ENCODE data around the gene PCBP3. TPM values are rescaled to one million over a fixed set of nuclear protein-coding genes. Genes with fewer than 3 reads are reported as not detected.
"Not testable (repeated sequence)": the region's sequence is repeated elsewhere in the genome, so short reads cannot be mapped to it uniquely, and the experiment has no call there.

PCBP3 gene
- total RNA-seq, 2 experiments from 2014 or later = 4.8 to 5.8 TPM

DNA sequence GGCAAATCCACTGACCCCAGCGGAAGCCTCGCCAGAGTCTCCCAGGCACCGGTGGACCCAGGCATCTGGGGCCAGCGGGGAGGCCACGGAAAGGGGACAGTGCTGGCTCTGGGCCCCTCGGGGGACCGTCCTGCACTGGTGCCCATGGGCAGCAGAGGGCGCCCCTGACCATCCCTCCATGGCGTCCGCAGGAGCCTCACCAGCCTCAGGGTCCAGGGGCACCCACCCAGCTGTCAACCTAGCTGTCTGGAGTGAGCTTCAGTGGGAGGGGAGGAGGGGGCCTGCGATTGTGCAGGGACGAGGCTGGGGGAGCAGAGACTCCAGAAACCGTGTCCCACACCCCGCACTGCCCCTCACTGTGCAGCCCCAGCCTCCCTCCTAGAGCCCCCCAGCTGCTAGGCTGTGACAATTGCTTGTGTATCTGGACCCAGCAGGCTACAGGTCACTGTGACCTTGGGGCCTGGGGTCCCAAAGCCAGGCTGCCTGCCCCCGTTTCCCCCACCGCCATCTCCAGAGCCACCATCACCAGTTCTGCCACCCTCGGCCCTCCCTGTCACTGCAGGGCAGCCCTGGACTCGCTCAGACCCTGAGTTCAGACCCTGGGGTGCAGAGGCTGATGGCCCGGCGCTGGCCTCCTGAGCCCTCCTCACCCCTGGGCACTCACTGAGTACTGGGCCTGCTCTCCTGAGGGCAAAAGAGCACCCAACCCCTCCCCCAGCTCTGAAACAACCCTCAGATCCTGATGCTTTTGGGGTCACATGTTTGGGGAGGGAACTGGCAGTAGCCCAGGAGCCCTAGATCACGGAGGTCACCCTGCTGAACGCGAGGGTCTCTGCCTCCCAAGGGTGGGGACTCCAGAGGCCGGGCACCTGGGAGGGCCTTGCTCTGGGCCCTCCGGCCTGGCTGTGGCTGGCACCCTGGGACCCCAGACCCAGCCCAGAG lies 327.4 kb downstream of the PCBP3 start:
- H3K4me3 Mint-ChIP-seq = no peak overlapping the region
- H3K9me3 Mint-ChIP-seq = no peaks in the 10 kb centered on the region
- ChIA-PET CTCF (interaction anchor here (1.5 to 2.8 kb wide), 2 partner anchors 12 to 17 kb away, joined by 4 to 8 read pairs; no protein-coding TSS in a partner anchor), POLR2A (no interaction called here)
- peak; percentile 40 for DNase-seq
- peaks cover 24% of the 10 kb centered on the region for H3K27me3 Mint-ChIP-seq
- H3K36me3 Mint-ChIP-seq (ENCODE audit: low read depth) = no peaks in the 10 kb centered on the region
- no peak overlapping the region for H3K27ac Mint-ChIP-seq
- peaks cover 2% of the 10 kb centered on the region for H3K4me1 Mint-ChIP-seq

- ChIA-PET CTCF (interaction anchor here (2.8 kb wide), 1 partner anchor 17 kb away, joined by 8 read pairs; no protein-coding TSS in a partner anchor), POLR2A (no interaction called here)
- Mint-ChIP-seq H3K36me3 (ENCODE audit: low read depth) (no peaks in the 10 kb centered on the region), H3K4me1 (peaks cover 4% of the 10 kb centered on the region), H3K27ac (no peak overlapping the region), H3K4me3 (no peak overlapping the region), H3K27me3 (peaks cover 28% of the 10 kb centered on the region), H3K9me3 (no peaks in the 10 kb centered on the region)
- DNase-seq = no peak
Observed at GRCh38 chr21:45971616-45972352, 328.3 kb downstream of the PCBP3 start.

DNA sequence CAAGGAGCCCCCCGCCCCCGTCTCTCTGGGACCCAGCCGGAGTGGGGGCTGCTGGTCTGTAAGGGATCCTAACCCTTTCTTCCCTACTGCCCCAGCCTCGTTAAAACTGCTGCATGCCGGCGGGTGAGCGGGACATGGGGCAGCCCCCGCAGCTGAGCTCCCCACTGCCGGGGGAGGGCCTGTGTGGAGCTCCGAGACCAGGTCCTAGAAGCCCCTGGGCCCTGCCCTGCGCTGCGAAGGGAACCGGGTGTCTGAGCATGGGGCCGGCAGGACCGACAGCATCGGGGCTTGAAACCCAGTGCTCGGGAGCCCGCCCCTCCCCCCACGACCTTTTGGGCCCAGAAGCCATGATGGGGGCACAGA lies 328.8 kb downstream of the PCBP3 start:
- H3K27ac Mint-ChIP-seq = no peak overlapping the region
- no peak overlapping the region for H3K4me3 Mint-ChIP-seq
- H3K4me1 Mint-ChIP-seq = peaks cover 4% of the 10 kb centered on the region
- CTCF ChIA-PET = interaction anchor here (1.6 to 2.8 kb wide), 2 partner anchors 18 to 171 kb away, joined by 6 to 8 read pairs; no protein-coding TSS in a partner anchor
- H3K9me3 Mint-ChIP-seq = no peaks in the 10 kb centered on the region
- no peaks in the 10 kb centered on the region for H3K36me3 Mint-ChIP-seq (ENCODE audit: low read depth)
- peaks cover 26% of the 10 kb centered on the region for H3K27me3 Mint-ChIP-seq
- no peak for DNase-seq
- POLR2A ChIA-PET = no interaction called here

- peaks cover 4% of the 10 kb centered on the region for H3K4me1 Mint-ChIP-seq
- ChIA-PET POLR2A (no interaction called here), CTCF (interaction anchor here (1.1 to 2.8 kb wide), 4 partner anchors 13 to 171 kb away, joined by 3 to 8 read pairs (median 5); no protein-coding TSS in a partner anchor)
- no peaks in the 10 kb centered on the region for H3K36me3 Mint-ChIP-seq (ENCODE audit: low read depth)
- DNase-seq = no peak
- H3K9me3 Mint-ChIP-seq = no peaks in the 10 kb centered on the region
- no peak overlapping the region for H3K27ac Mint-ChIP-seq
- peaks cover 25% of the 10 kb centered on the region for H3K27me3 Mint-ChIP-seq
- peak overlapping the region; percentile 66 for H3K4me3 Mint-ChIP-seq
Observed at GRCh38 chr21:45972716-45973474, 329.4 kb downstream of the PCBP3 start.

DNA sequence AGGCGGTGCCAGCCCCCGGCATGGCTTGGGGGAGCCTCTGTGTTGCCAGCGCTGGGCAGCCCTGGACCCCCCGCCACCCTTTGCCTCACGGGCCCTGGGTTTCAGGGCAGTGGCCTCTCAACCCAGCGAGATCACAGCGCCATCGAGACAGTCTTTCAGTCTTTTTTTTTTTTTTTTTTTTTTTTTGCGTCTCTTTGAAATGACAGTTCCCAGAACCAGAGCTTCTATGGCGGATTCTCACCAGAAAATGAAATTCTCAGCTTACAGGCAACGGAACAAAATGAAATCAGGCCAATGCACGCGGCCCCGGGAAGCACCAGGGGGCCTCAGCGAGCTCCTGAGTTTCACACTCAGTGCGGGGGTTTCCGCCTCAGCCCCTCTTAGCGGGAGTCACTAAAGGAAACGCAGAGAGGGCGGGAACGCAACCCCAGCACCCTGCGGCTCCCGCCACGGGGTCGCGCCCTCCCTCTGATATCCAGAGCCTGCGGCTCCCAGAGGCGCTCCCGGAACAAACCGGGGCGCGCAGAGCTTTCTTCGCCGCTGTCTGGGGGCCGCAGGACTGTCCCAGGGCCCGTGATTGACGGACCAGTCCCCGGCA lies 330.0 kb downstream of the PCBP3 start:
- peaks cover 7% of the 10 kb centered on the region for H3K4me1 Mint-ChIP-seq
- H3K4me3 Mint-ChIP-seq = peak overlapping the region; percentile 66
- ChIA-PET CTCF (interaction anchor here (0.6 to 2.8 kb wide), 5 partner anchors 13 to 300 kb away, joined by 3 to 8 read pairs (median 5); no protein-coding TSS in a partner anchor), POLR2A (no interaction called here)
- no peak overlapping the region for H3K27ac Mint-ChIP-seq
- no peaks in the 10 kb centered on the region for H3K9me3 Mint-ChIP-seq
- peaks cover 30% of the 10 kb centered on the region for H3K27me3 Mint-ChIP-seq
- no peaks in the 10 kb centered on the region for H3K36me3 Mint-ChIP-seq (ENCODE audit: low read depth)
- peak; percentile 68 for DNase-seq

DNA sequence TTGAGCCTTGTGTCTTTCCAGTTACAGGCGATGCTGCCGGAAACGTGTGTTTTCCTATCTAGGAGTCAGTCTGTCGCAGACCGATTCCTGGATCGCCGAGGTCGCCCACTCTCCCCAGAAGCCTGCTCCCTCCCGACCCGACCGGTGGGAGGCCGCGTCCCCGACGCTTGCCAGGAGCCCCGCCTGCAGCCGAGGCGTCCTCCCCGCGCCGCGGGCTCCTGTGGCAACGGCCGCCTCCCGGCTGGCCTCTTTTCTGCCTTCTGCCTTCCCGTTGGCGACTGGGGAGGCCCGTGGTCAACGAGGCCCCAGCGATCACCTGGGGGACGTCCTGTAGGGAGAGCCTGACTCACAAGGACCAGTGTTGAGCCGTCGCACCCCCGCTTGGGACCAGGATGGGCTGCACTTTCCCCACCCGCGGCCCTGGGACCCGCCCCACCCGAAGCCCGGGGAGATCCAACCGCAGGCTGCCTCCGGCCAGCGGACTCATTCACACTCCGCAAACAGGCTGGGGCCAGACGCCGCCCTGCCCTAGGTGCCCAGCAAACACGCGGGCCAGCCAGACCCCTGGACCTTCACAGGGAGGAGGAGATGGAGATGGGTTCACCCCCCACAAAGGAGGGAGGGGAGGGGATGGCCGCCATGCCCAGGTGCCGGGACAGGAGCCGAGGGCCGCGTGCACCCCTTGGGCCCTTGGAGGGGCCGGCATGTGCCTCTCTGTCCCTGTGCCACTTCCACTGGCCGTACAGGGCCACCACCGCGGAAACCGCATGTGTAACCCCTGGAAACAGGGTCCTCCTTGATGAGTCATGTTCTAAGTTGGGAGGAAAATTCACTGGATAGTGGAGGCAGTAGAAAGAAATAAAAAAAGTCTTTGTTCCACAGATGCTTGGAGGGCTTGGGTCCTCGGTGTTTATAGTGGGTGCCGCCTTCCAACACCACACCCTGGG lies 330.8 kb downstream of the PCBP3 start:
- Mint-ChIP-seq H3K36me3 (ENCODE audit: low read depth) (no peaks in the 10 kb centered on the region), H3K4me3 (peak overlapping the region; percentile 66), H3K27ac (no peak overlapping the region), H3K4me1 (peaks cover 7% of the 10 kb centered on the region), H3K9me3 (no peaks in the 10 kb centered on the region), H3K27me3 (peaks cover 31% of the 10 kb centered on the region)
- CTCF ChIA-PET = interaction anchor here (0.6 to 2.8 kb wide), 4 partner anchors 20 to 301 kb away, joined by 4 to 8 read pairs (median 6); no protein-coding TSS in a partner anchor
- DNase-seq = no peak
- POLR2A ChIA-PET = no interaction called here

- Mint-ChIP-seq H3K4me3 (no peak overlapping the region), H3K27ac (no peak overlapping the region), H3K27me3 (peaks cover 31% of the 10 kb centered on the region), H3K9me3 (no peaks in the 10 kb centered on the region), H3K36me3 (ENCODE audit: low read depth) (no peaks in the 10 kb centered on the region), H3K4me1 (peaks cover 13% of the 10 kb centered on the region)
- DNase-seq = no peak
- POLR2A ChIA-PET = no interaction called here
- CTCF ChIA-PET = no interaction called here
Observed at GRCh38 chr21:45975020-45975666, 331.6 kb downstream of the PCBP3 start.

DNA sequence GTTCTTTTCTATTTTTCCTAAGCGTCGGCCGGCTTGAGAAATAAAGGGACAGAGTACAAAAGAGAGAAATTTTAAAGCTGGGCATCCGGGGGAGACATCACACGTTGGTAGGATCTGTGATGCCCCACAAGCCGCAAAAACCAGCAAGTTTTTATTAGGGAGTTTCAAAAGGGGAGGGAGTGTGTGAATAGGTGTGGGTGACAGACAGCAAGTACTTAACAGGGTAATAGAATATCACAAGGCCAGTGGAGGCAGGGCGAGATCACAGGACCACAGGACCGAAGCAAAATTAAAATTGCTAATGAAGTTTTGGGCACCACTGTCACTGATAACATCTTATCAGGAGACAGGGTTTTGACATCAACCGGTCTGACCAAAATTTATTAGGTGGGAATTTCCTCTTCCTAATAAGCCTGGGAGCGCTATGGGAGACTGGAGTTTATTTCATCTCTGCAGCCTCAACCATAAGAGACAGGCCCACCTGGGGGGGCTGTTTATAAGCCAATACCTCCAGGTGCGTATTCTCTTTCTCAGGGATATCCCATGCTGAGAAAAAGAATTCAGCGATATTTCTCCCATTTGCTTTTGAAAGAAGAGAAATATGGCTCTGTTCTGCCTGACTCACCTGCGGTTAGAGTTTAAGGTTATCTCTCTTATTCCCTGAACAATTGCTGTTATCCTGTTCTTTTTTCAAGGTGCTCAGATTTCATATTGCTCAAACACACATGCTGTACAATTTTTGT lies 332.3 kb downstream of the PCBP3 start:
- Mint-ChIP-seq H3K4me1 (peaks cover 13% of the 10 kb centered on the region), H3K27me3 (peaks cover 31% of the 10 kb centered on the region)
- H3K27ac Mint-ChIP-seq; DNase-seq; POLR2A ChIA-PET; H3K4me3 Mint-ChIP-seq; H3K36me3 Mint-ChIP-seq (ENCODE audit: low read depth); CTCF ChIA-PET; H3K9me3 Mint-ChIP-seq: not testable (repeated sequence)

- Mint-ChIP-seq H3K9me3 (no peaks in the 10 kb centered on the region), H3K4me3 (no peak overlapping the region), H3K4me1 (peaks cover 13% of the 10 kb centered on the region), H3K36me3 (ENCODE audit: low read depth) (no peaks in the 10 kb centered on the region), H3K27me3 (peaks cover 29% of the 10 kb centered on the region), H3K27ac (no peak overlapping the region)
- no peak for DNase-seq
- ChIA-PET CTCF (no interaction called here), POLR2A (no interaction called here)
Observed at GRCh38 chr21:45976701-45977311, 333.3 kb downstream of the PCBP3 start.

GRCh38 chr21:45977396-45977795 lies 333.9 kb downstream of the PCBP3 start:
- no peak overlapping the region for H3K27ac Mint-ChIP-seq
- no peak for DNase-seq
- peaks cover 13% of the 10 kb centered on the region for H3K4me1 Mint-ChIP-seq
- CTCF ChIA-PET = no interaction called here
- H3K4me3 Mint-ChIP-seq = no peak overlapping the region
- no peaks in the 10 kb centered on the region for H3K36me3 Mint-ChIP-seq (ENCODE audit: low read depth)
- no peaks in the 10 kb centered on the region for H3K9me3 Mint-ChIP-seq
- H3K27me3 Mint-ChIP-seq = peaks cover 29% of the 10 kb centered on the region
- POLR2A ChIA-PET = no interaction called here
